TTC549 (cell line): ENCODE measurements around the gene WDR88.
"Not testable (repeated sequence)": the region's sequence is repeated elsewhere in the genome, so short reads cannot be mapped to it uniquely, and the experiment has no call there.

Experiments
- FAIRE-seq: peaks from 2 replicates; lab custom pipeline; 2012; peaks lifted over from hg19 to GRCh38; lab: Jason Lieb, UNC

WDR88 gene, protein sequence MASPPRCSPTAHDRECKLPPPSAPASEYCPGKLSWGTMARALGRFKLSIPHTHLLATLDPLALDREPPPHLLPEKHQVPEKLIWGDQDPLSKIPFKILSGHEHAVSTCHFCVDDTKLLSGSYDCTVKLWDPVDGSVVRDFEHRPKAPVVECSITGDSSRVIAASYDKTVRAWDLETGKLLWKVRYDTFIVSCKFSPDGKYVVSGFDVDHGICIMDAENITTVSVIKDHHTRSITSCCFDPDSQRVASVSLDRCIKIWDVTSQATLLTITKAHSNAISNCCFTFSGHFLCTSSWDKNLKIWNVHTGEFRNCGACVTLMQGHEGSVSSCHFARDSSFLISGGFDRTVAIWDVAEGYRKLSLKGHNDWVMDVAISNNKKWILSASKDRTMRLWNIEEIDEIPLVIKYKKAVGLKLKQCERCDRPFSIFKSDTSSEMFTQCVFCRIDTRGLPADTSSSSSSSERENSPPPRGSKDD

DNA sequence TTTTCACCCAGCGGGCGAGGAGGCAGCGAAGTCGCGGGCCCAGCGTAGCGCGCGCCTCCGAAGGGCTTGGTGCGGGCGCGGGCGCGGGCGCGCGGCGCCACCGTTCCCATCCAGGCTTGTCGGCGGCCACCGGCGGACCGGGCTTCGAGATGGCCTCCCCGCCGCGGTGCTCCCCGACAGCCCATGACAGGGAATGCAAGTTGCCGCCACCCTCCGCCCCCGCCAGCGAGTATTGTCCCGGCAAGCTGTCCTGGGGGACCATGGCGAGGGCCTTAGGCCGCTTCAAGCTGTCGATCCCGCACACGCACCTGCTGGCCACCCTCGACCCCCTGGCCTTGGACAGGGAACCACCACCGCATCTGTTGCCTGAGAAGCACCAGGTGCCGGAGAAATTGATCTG lies at the start of gene WDR88:
Gene WDR88, plus strand, starts transcription at position 94 of the 400 bp plus-strand sequence. Its CDS starts 56 bp downstream, at position 150.
- no peak for FAIRE-seq

DNA sequence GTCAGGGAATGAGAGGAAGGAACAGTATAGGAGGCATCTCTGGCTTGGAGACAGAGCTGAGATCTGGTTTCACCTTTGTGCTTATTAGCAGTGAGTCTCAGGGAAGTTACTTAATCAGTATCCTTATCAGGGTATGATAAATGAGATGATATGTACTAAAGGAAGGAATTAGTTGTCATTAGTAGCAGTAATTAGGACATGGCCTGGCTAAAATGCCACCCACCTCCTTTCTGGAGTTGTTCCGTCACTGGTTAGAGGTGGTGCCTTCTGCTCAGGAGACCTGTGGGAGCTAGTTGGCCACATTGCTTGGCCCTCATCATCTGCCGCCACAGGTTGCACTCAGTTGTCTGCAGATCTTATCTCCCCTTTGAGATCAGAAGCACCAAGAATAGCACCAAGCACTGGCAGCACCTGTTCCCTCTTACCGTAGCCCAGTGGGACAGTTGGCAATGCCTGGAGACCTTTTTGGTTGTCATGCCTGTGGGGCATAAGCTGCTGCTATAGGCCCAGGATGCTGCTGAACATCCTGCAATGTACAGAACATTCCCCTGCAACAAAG lies 46.3 kb upstream of the WDR88 start:
- FAIRE-seq: no peak

DNA sequence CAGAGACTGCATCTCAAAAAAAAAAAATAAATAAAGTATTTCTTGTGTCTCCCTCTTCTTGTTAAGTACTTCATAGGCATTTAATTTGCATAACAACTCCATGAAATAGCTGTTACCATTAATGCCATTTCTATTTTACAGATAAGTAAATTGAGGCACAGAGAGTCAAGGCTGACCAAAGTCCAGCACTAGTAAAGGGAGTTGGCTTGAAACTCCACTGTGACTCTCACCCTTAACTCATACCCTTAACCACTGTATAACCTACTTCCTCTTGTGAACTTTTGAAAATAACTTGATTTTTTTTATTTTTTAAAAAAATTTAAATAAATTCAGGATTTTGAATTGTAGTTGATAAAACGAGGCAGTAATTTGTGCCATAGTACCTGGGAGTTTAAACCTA lies 45.0 kb upstream of the WDR88 start:
- no peak for FAIRE-seq

DNA sequence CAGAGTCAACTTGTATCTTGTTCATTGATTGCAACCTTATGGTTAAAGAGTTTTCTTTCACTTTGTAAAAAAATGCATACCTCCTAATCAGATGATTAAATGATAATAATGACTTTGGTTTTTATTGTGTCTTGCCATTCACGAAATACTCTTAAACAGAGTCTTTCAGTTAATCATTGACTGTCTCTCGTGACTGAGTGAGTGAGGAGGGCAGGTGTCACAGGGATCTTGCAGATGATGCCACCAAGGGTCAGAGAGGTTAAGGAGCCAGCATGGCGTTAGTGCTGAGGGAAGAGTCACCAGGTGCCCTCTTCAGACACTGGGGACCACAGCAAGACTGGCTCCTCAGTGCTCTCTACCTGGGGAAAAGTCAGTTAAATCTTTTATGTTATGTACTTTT lies 42.9 kb upstream of the WDR88 start:
- no peak for FAIRE-seq

DNA sequence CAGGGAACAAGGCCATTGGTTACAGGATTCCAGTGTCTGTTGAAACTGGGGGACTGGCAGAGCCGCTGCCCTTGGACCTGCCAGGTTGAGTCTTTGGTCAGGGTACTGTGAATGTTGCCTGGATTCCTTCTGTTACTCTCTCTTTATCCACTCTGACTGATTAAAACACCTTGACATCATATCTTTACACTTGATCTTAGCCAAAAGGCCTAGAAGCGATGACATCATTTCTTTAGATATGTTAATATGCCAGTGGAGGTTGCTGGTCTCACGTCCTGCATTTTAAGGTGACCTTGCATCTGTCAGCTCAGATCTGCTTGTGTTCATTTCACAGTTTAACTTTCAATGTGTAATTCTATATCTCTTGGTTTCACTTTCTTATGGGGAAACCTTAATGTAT lies 41.7 kb upstream of the WDR88 start:
- no peak for FAIRE-seq

DNA sequence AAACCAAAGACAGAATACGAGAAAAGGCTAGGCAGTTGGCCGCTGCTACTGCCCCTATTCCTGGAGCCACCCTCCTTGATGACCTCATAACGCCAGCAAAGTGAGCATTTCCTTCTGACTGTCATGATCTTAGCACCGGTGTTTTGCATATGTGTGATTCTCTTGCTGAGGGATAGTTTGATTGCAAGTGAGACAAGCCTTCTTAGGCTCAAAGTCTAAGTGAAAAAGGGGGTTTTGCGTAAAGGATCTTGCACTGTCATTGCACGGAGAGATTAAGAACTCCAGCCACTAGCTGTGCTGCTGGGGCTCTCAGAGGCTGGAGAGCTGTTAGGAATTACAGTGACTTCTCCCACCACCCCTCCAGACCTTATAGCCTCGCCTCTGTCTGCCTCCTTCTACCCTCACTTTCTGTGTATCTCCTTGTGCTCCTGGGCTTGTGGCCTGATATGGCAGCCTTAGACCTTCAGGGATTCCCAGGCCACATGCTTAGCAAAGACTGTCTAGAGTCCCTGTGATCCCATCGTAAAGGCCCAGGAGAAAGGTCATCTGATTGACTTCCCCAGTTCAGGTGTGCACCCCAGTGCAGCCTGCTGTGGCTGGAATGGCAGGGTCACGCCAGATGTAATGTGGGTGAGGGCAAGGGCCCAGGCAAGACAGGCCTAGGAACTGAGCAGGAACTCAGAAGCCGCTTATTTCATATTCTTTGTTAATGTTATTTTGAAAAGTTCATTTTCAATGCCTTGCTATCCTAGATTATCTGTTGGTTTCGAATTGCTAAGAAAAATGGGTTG lies 38.3 kb upstream of the WDR88 start:
- no peak for FAIRE-seq

DNA sequence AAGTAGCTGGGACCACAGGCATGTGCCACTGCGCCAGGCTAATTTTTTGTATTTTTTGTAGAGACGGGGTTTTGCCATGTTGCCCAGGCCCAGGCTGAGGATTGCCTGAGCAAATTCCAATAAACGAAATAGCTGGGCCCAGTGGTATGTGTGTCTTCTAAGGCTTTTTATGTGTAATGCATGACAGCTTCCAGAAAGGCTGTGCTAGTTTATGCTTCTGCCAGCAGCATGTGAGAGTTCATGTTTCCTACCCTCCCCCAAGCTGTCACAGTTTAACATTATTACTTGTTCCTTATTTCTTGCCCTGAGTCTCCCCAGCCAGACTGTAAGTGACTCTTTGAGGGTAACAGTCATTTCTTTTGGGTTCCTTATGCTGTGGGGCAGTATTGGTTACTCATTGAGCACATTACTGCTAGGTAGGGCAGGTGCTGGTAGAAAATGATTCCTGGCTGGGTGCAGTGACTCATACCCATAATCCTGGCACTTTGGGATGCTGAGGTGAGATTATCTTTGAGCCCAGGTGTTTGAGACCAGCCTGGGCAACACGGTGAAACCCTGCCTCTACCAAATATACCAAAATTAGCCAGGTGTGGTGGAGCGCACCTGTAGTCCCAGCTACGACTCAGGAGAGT lies 37.4 kb upstream of the WDR88 start:
- FAIRE-seq: no peak

DNA sequence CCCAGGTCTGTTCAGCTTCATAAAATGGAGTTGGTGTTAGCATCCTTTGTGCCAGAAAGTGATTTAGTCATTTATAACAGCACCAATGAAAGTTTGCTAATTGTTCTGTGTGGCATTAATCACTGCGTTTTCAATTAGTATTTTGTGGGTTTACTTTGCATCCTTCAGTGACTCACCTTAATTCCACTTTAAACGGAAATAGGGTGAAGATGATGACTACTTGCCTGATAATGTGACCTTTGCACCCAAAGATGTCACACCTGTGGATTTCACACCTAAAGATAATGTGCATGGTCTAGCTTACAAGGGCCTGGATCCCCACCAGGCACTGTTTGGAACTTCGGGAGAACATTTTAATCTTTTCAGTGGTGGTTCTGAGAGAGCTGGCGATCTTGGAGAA lies 35.9 kb upstream of the WDR88 start:
- no peak for FAIRE-seq

DNA sequence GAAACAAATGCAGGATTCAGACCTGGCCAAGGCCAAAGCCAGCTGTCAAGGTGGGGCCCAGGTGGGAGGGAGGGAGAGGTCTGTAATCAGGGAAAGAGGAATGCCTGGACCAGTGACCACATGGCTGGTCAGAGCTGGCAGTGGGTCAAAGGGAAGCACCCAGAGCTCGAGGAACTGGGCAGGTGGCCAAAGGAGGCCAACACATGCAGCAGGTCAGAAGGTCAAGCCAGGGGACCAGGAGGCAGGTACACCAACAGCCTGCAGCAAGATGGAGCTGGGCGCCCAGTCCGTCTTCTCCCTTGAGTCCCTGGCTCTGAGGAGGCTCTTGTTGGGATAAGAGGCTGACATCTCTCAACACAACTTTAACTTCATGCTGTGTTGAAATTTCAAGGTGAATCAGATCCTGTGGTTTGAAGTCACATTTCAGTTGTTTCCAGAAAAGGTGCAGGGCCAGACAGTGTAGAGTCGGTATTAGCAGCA lies 33.8 kb upstream of the WDR88 start:
- no peak for FAIRE-seq

DNA sequence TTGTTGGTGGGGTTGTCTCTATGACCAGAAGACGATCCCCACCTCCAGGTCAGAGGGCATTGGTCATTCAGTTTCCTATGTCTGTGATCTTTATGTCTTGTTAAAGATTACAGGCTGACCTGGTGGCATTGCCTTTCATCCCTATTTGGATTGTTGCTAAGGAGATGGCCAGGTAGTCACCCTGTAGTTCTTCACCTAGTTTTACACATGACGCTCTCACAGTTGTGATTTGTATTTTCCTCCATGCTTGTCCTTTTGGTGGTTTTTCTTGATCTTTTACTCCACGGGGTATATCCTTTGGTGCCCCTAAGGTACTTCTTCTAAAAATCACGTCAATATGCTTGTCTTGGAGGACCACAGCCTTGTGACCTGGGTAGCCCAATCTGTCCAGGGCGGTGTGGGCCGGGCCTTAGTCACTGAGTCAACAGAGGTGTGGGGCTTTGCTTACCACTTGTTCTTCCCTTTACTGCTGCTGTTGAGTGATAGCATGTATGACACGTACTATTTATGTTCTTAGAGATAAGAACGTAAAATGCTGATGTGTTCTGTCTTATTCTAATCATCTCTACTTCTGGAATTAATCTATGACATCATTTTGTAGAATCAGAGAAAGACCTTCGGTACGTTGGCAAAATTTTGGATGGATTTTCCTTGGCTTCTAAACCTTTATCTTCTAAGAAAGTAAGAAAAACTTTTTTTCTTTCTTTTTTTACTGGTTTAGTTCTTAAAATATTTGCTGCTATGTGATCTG lies 30.8 kb upstream of the WDR88 start:
- no peak for FAIRE-seq

DNA sequence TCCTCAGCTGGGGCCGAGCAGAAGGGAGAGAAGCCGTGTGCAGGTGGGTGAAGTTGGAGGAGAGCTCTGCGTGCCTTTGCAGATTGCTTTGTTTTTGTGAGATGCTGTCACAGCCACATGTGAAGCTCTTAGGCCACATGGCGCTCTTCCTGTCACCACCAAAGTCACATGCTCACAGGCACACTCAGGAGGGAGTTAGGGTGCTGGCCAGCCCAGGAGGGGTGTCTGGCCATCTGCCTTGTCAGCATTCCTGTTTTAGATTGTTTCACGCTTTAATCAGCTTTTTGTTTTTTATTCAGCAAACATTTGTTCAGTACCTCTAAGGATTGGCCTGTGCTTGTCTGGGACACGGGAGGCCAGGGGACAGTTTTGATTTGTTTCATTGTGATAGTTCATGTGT lies 29.0 kb upstream of the WDR88 start:
- no peak for FAIRE-seq

DNA sequence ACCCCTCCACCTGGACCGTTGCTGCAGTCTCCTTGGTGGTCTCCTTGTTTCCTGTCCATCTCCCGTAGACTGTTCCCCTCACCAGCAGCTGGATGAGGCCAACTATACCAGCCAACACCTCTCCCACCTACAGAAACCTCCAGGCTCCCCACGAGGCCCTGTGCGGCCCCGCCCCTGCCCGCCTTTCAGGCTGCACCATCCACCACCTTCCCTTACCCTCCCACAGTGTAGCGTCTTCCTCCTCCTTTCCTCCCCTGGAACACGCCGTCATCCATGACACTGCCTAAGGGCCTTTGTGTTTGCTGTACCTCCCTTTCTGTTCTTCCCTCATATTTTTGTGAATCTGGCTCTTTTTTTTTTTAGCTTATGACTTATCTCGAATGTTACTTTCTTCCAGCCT lies 23.8 kb upstream of the WDR88 start:
- FAIRE-seq: no peak

DNA sequence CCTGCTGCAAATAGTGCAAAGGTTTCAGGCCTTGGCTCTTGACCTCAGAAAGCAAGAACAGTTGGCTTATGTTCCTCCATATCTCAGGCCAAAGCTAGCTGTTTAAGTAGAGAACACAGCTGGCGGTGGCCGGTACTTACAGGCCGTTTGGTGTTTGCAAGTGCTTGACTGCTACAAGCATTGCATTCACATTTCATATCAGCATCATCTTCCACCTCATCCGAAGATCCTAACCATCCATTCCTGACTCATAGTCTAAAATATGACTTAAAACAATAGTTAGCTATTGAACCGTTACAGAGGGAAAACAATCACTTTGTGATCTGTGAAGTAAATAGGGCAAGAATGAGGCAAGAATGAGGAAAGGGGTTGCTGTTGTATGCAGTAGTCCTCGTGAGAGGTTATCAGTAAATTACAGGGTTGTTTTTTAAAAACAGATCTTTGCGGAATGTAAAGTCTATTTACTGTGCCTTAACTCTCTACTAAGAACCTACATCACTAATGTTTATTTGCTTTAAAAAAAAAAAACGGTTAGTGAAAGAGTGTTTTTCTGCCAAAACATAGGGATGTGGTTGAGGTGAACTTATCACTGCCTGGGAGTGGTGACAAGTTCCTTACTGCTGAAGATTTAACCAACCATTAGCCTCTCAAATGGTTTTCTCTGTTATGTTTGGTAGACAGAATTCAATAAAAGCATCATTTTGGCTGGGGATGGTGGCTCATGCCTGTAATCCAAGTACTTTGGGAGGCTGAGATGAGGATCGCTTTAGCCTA lies 21.6 kb upstream of the WDR88 start:
- FAIRE-seq: no peak

DNA sequence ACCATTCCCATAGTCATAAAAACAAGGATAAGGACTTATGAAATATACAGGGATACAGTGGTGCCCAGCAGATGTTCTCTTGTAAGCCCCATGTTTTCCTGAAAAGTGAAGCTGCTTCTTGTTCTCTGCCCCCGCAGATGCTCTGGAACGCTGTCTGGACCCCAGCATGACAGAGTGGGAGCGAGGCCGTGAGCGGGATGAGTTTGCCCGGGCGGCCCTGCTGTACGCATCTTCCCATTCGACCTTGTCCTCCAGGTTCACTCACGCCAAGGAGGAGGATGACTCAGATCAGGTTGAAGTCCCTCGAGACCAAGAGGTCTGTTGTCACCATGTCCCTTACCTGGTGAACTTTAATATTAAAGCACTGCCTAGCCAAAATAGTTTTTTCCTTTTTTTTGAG lies 20.3 kb upstream of the WDR88 start:
- FAIRE-seq: no peak

DNA sequence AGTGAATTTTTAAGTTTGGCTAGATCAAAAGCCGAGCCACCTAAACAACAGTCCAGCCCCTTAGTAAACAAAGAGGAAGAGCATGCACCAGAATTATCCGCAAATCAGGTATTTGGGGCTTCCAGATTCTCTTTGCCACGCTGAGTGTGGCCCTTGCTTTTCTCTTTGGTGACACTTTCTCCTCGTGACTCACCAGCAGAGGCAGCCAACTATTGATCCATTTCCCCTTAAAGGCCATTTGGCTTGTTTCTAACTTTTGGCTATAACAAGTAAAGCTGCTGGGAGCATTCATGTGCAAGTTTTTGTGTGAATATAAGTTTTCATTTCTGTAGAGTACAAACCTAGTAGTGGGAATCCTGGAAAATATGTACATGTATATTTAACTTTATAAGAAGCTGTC lies 17.6 kb upstream of the WDR88 start:
- no peak for FAIRE-seq

DNA sequence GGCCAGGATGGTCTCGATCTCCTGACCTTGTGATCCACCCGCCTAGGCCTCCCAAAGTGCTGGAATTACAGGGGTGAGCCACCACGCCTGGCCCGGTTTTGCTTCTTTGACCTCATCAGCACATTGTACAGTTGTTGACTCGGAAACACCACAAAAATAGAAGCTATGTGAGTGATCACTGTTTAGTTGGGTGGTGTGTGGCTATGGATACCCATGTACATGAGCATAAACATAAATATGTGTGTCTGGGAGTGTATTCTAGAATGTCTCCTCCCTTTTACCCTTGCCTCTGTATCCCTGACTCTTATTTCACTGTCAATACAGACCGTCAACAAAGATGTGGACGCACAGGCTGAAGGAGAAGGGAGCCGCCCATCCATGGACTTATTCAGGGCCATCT lies 14.4 kb upstream of the WDR88 start:
- no peak for FAIRE-seq

DNA sequence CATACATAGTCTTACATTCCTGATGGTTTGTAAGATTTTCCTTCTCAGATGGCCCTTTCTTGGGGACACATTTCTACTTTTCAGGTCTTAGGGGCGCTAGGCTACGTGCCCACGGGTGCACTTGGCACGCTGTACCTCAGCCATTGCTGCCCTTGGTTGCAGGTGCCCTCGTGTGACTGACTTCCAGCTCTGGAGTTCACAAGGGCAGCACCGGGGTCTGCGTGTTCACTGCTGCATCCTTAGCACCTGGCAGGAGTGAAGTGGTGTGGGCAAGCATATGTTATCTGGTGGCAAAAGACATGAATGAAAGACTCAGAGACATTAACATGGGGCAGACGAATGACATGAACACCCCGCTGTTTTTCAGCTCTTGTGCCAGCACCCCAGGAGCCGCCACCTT lies 13.3 kb upstream of the WDR88 start:
- no peak for FAIRE-seq

DNA sequence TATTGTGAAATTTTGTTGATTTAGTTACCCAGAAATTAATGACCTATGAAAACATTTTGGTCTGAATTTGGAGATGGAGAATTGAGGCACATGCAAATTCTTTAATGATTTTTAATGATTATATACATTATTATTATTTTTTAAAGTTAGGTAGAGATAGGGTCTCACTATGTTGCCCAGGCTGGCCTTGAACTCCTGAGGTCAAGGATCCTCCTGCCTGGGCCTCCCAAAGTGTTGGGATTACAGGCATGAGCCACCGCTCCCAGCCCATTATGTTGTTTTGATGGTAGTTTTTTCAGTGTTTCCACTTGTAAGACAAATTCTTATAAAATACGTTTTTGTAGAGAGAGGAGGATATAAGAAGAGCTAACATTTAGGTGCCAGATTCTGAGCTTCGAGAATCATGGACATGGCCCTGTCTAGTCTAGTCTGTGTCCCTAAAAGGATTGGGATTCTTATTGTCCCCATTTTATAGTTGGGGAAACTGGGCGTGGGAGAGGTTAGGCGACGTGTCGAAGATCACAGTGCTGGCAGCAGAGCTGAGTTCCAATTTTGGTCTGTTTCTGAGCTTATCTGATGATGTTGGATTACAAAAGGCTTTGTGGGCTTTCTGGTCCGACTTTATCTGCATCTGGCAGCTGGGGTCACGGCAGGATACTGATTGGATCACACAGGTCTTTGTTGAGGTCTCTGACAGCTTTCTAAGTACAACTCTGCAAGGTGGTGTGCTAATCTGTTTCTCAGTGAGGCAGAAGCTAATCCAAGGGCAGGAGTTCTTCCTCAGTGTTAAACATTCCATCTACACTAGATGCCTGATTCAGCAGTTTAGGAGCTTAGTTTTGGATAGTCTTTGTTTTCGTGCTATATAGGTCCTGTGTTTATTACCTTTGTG lies 7.5 kb upstream of the WDR88 start:
- no peak for FAIRE-seq

DNA sequence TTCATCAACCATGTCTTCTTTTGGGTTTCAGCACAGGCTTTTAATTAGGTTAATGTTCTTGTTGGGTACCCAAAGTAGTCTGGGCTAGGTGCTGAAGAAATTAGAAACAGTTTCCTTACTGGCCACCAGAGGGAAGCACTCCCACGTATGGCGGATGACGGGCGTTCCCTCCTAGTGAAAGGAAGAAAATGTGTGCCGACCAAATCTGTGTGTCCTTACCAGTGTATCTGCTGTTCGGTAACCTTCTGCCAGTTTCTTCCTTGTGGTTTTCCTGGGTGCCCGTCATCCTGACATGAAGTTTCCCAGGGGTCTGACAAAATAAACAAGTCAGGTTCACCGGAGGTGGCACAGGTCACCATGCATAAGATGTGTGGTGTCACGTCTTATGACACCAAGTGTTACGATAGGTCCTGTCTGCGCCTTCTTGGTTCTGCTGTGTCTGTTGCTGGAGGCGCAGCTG lies 6.0 kb upstream of the WDR88 start:
- FAIRE-seq: no peak

DNA sequence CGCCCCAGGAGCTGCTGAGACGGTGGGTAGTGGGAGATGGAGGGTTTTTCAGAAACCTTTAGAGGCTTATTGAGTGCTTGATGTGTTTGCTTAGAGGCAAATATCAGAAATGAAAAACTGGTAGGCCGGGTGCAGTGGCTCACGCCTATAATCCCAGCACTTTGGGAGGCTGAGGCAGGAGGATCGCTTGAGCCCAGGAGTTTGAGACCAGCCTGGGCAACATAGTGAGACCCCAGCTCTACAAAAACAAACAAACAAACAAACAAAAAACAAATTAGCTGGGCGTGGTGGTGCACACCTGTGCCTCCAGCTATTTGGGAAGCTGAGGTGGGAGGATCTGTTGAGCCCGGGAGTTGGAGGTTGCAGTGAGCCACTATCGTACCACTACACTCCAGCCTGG lies 5.2 kb upstream of the WDR88 start:
- not testable (repeated sequence) for FAIRE-seq
